ENCODE results near the gene MYBPC1. TPM values are rescaled to one million over a fixed set of nuclear protein-coding genes. Genes with fewer than 3 reads are reported as not detected.

The MYBPC1 gene
- total and polyA plus RNA-seq, 2 of the 13 experiments (the other 11 are each of a cell fraction or from before 2014, with no cell fraction given) = 0.31 to 0.53 TPM

GRCh38 chr12:101590383-101590782, 4.4 kb upstream of the MYBPC1 start:
- Histone ChIP-seq H3K9ac (ENCODE audit: insufficient read depth, low read depth, low read length) (no peak overlapping the region), H3K9me3 (ENCODE audit: low read length) (no peaks in the 10 kb centered on the region), H3K27ac (ENCODE audit: extremely low read length, insufficient read depth, low read length) (no peak overlapping the region), H3K36me3 (replicated peaks in 1 of 2; ENCODE audit: control insufficient read depth in 1 of 2, insufficient read depth in 2 of 2, low read length in 2 of 2) (no peaks in the 10 kb centered on the region), H2AFZ (ENCODE audit: low read length) (no peak overlapping the region), H4K20me1 (ENCODE audit: insufficient read depth, low read length) (no peaks in the 10 kb centered on the region), H3K4me1 (ENCODE audit: insufficient read depth, low read length) (peaks cover 14% of the 10 kb centered on the region), H3K79me2 (ENCODE audit: insufficient read depth, low read length) (no peaks in the 10 kb centered on the region), H3K4me3 (replicated peaks in 1 of 3; ENCODE audit: insufficient read depth in 1 of 3, low read depth in 2 of 3, low read length in 3 of 3) (no peak overlapping the region), H3K27me3 (ENCODE audit: control insufficient read depth in 1 of 2, insufficient read depth in 2 of 2, low read length in 2 of 2) (no peaks in the 10 kb centered on the region), H3K4me2 (ENCODE audit: low read depth, low read length) (no peak overlapping the region)
- ChIA-PET POLR2A (no interaction called here), CTCF (ENCODE audit: low intra/inter-chr PET ratio, low total read pairs) (no interaction called here)
- BruUV-seq (replicated peaks) = no TSS peak
- FAIRE-seq = no peak
- 85% methylated on average over 3 of the region's 3 CpGs for WGBS (ENCODE audit: low lambda C conversion rate)
- DNase-seq (ENCODE audit: low spot score) = no peak
- no peak for TF ChIP-seq GRHL1 (CRISPR knock-in tag; conservative IDR thresholded peaks at IDR 0.05)
- in situ Hi-C loops (cut with HindIII; ENCODE audit: extremely low pct_ligation_motif_present, low pct_unique_long_range_greater_than_20kb) = no loop called here
- ATAC-seq = no peak
- intact Hi-C loops (cut with micrococcal nuclease; ENCODE audit: unreplicated experiment) = no loop called here

- no peak for ATAC-seq
- Histone ChIP-seq H4K20me1 (ENCODE audit: insufficient read depth, low read length) (no peaks in the 10 kb centered on the region), H3K36me3 (replicated peaks in 1 of 2; ENCODE audit: control insufficient read depth in 1 of 2, insufficient read depth in 2 of 2, low read length in 2 of 2) (no peaks in the 10 kb centered on the region), H3K9me3 (ENCODE audit: low read length) (no peaks in the 10 kb centered on the region), H3K4me1 (ENCODE audit: insufficient read depth, low read length) (peaks cover 14% of the 10 kb centered on the region), H3K79me2 (ENCODE audit: insufficient read depth, low read length) (no peaks in the 10 kb centered on the region), H2AFZ (ENCODE audit: low read length) (no peak overlapping the region), H3K4me2 (ENCODE audit: low read depth, low read length) (no peak overlapping the region), H3K9ac (ENCODE audit: insufficient read depth, low read depth, low read length) (no peak overlapping the region), H3K27ac (ENCODE audit: extremely low read length, insufficient read depth, low read length) (no peak overlapping the region), H3K27me3 (ENCODE audit: control insufficient read depth in 1 of 2, insufficient read depth in 2 of 2, low read length in 2 of 2) (no peaks in the 10 kb centered on the region), H3K4me3 (replicated peaks in 1 of 3; ENCODE audit: insufficient read depth in 1 of 3, low read depth in 2 of 3, low read length in 3 of 3) (no peak overlapping the region)
- CTCF ChIA-PET (ENCODE audit: low intra/inter-chr PET ratio, low total read pairs) = no interaction called here
- BruUV-seq (replicated peaks) = no TSS peak
- intact Hi-C loops (cut with micrococcal nuclease; ENCODE audit: unreplicated experiment) (no loop called here), in situ Hi-C loops (cut with HindIII; ENCODE audit: extremely low pct_ligation_motif_present, low pct_unique_long_range_greater_than_20kb) (no loop called here)
- peak; percentile 37 for FAIRE-seq
- POLR2A ChIA-PET = no interaction called here
- no peak for DNase-seq (ENCODE audit: low spot score)
- TF ChIP-seq MEF2D (CRISPR knock-in tag; IDR thresholded peaks at IDR 0.05) (no peak), HNRNPK (IDR thresholded peaks at IDR 0.05; ENCODE audit: low read depth, low read length, poor library complexity, severe bottlenecking) (no peak), ZNF772 (CRISPR knock-in tag; IDR thresholded peaks at IDR 0.05) (no peak), SP2 (CRISPR knock-in tag; IDR thresholded peaks at IDR 0.05) (no peak), HIVEP1 (CRISPR knock-in tag; IDR thresholded peaks at IDR 0.05) (no peak), ZNF10 (CRISPR knock-in tag; IDR thresholded peaks at IDR 0.05; ENCODE audit: borderline replicate concordance, low read depth) (no peak), CENPT (CRISPR knock-in tag; IDR thresholded peaks at IDR 0.05; ENCODE audit: low read depth) (no peak), HDAC6 (IDR thresholded peaks at IDR 0.05; ENCODE audit: low read depth, low read length) (no peak)
- TF ChIP-seq, protein P1, sequence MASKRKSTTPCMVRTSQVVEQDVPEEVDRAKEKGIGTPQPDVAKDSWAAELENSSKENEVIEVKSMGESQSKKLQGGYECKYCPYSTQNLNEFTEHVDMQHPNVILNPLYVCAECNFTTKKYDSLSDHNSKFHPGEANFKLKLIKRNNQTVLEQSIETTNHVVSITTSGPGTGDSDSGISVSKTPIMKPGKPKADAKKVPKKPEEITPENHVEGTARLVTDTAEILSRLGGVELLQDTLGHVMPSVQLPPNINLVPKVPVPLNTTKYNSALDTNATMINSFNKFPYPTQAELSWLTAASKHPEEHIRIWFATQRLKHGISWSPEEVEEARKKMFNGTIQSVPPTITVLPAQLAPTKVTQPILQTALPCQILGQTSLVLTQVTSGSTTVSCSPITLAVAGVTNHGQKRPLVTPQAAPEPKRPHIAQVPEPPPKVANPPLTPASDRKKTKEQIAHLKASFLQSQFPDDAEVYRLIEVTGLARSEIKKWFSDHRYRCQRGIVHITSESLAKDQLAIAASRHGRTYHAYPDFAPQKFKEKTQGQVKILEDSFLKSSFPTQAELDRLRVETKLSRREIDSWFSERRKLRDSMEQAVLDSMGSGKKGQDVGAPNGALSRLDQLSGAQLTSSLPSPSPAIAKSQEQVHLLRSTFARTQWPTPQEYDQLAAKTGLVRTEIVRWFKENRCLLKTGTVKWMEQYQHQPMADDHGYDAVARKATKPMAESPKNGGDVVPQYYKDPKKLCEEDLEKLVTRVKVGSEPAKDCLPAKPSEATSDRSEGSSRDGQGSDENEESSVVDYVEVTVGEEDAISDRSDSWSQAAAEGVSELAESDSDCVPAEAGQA (IDR thresholded peaks at IDR 0.05; ENCODE audit: low read depth) = no peak
- TF ChIP-seq, protein P1 (CRISPR knock-in tag; IDR thresholded peaks at IDR 0.05; ENCODE audit: borderline replicate concordance) = no peak
These were observed 3.0 kb upstream of the MYBPC1 start for GRCh38 chr12:101591781-101592180.
